LHCN-M2 (cell line): ENCODE data around the gene CLPSL2. TPM values are rescaled to one million over a fixed set of nuclear protein-coding genes. Genes with fewer than 3 reads are reported as not detected.
A peak's percentile ranks its signal among the peaks of the same experiment; 100 is the strongest.

Source experiments
- DNase-seq: peaks from one replicate; pipeline ENCODE4 v3.0.0-alpha.2; 2012; ENCODE audit warnings: low read depth
- total RNA-seq: library from RNA; depleted of rRNA; stranded (reverse); fragments of >200 nt; gene quantifications from 2 replicates; pipeline ENCODE4 v1.2.3, GENCODE V29; 2014

CLPSL2 gene
- total RNA-seq, 1 experiment from 2014 or later, result not detected

DNA sequence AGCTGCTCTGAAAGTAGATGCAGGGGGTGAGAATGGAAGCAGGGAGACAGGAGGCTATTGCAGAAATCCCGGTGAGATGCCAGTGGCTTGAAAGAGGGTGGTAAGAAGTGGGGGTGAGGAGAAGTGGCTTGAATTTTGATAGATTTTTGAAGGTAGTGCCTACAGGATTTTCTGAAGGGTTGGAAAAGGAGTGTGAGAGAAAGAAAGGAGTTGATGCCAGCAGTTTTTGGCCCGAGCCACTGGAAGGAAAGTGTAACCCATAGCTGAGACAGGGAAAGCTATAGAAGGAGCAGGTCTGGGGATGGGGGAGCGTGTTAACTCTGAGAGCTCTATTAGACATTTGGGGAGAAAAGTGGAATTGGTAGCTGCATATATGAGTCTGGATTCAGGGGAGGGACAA is 29.9 kb upstream of the CLPSL2 start:
- no peak for DNase-seq

DNA sequence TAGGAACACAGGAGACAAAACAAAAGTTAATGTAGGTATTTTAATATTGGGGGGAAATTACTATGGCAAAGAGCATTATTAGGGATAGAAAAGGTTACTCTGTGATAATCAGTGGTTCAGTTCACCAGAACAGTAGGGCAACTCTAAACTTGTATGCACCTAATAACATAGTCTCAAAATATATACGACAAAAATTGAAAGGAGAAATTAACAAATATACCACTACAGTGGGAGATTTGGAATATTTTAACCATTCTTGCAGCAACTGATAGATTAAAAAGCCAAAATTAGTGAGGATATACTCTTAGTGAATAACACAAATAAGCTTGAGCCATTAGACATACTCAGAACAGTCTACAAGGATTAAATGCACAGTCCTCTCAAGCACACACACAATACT is 28.5 kb upstream of the CLPSL2 start:
- DNase-seq, result no peak

DNA sequence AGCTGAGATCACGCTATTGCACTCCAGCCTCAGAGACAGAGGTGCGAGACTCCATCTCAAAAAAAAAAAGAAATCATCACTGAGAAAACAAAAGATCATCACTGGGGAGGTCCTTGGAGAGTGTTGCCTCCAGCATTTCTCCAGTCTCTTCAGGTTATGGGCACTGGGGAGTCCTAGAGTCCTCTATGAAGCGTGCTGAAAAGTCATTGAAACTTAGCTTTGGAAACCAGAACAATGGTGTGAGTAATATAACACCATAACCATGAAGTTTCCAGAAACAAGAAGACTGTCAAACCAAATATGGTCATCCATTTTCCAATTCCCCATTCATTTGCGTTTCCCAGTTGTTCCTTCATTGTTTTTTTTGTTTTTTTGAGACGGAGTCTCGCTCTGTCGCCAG is 25.8 kb upstream of the CLPSL2 start:
- DNase-seq, result no peak

DNA sequence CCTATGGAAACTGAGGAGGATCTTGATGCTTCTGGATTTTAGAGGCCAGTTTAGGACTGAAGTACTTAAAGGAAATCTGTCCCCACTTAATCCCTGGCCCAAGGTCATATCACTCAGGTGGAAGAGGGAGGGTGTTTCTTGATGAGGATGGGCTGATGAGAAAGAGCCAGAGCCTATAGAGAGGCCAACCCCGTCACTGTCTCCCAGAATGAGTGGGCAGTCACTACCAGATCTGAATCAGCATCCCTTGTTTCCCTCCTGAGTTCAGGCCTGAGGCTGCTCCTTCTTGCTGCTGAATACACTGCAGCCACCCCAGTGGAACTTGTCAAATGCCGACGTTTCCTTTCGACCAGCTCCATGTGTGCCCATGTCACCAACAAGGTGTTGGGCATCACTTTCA is 24.8 kb upstream of the CLPSL2 start:
- no peak for DNase-seq

DNA sequence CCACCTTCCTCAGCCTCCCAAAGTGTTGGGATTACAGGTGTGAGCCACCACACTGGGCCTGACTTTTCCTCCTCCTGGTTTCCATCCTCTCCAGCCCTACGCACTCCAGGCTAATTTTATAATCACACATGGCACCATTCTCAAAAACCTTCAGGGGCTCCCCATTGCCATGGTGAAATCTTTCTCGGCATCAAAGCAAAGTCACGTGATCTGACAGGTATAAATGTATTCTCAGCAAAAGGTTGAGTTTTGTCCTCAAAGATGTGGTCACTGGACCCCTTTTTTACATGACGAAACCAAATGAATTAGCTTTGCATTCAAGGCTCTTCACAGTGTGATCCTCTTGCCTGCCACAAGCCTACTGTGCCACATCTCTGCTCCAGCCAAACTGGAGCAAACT is 24.1 kb upstream of the CLPSL2 start:
- DNase-seq, result no peak

DNA sequence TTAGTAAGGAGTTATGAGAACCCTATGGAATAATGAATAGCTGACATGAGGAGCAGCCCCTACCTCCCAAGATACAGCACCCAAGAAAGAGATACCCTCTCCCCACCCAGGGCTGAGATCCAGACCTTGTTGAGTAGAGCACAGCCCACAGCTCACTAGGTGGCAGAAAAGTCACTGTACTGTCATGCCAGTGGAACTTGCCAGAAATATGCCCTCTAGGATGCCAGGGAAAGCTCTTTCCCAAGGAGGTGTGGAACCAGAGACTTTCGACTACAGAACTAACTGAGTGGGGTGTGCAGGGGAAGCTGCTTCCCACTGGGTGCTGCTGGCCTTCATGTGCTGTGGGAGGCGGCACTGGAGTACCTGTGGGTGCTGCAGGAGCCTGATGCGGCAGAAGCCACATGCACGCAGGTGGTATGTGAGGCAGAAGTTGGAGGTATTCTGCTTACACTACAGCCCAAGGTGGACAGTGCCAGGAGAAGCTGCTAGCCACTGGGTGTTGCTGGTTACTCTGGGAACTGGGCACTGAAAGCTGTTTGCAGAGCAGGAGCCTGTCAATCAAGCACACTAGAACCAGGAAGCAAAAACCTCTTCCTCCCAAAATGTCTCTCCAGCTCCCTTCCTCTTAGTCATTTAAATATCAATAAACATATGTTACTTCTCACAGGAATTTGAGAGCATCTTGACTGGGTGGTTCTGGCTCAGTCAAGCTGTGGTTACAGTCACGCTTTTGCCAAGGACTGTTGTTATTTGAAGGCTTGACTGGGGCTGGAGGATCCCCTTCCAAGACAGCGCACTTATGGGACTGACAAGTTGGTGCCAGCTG is 21.7 kb upstream of the CLPSL2 start:
- peak; percentile 70 for DNase-seq

DNA sequence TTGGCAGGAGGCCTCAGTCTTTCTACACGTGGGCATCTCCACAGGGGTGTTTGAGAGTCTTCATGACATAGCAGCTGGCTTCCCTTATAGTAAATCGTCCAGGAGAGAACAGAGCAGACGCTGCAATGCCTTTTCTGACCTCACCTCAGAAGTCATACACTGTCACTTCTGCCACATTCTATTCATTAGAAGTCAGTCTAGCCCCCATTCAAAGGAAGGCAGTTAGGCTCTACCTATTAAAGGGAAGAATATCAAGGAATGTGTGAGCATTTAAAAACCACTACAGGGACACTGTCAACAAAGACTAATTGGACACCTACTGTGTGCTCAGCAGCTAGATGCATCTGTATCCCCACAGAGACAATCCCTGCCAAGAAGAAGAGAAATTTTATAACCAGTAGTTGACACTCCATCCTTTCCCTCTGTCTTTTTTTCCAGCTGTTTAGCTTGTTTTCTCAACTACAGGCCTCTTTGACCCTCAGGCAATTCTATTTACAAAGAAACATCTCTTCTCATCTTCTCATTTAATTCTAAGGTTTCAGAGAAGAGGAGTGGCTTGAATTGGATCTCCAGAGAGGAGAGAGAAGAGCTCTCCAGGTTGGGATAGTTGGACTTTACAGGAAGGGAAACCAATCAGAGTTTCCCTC is 21.0 kb upstream of the CLPSL2 start:
- DNase-seq, result no peak

DNA sequence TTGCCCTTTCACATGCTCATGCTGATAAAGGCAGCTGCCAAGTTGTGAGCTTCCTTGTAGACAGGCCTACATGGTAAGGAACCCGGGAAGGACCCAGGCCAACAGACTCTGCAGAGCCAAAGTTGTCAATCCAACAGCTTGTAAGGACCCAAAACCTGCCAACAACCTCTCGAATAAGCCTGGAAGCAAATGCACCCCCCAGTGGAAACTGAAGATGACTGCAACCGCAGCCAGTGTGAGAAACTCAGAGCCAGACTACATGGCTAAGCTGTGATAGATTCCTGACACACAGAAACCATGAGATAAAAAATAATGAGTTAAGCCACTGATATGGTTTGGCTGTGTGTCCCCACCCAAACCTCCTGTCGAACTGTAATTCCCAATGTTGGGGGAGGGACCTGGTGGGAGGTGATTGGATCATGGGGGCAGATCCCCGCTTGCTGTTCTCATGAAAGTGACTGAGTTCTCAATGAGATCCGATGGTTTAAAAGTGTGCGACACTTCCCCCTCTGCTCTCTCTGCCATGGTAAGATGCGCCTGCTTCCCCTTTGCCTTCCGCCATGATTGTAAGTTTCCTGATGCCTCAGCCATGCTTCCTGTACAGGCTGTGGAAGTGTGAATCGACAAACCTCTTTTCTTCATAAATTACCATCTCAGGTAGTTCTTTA is 18.8 kb upstream of the CLPSL2 start:
- DNase-seq, result peak; percentile 38

DNA sequence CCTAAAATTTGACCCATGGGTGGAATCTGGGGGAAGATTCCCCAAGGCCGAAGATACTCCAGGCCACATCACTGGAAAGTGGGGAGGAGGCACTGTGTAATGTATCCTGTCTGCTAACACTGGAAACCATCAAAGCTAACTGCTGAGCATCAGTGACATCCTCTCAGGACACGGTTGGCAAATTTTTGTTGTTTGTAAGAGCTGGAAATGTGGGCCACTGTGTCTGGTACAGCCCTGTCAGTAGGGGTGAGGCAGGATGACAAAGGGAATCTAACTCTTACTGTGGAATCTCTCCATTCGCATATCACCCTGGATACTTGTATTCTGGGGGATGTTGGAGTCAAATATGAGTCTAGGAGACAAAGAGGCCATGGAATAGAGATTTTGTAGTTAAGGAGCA is 17.0 kb upstream of the CLPSL2 start:
- no peak for DNase-seq

DNA sequence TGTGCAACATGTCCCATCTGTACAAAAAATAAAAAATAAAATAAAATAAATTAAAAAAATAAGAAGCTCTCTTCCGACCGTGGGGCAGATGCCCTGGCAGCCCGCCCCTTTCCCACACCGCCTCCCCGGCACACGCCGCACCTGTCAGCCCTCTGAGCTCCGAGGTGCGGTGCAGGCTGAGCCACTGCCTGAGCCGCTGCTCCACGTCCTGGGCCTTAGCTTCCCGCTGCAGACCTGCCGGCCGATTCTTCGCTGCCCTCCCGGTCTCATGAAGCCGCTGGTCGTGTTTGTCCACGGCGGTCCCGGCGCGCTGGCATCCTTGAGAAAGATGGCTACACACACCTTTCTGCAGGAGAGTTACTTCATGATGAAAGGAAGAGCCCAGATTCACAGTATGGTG is 10.7 kb upstream of the CLPSL2 start:
- DNase-seq, result no peak

DNA sequence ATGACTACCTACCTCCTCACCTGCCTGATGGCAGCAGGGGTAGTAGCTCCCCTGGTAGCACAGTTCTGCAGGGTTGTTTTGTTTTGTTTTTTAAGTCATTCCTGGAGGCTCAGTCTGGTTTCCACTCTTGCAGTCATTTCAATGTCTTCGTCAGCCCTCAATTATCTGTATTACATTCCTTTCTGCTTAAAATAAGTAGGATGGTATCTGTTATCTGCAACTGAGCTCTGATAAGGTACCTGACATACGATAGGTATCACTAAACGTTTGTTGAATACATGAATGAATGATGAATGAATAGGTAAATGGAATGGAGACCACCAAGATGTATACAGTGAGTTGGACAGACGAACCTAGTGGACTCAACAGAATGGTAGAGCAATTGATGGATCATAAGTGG is 7.2 kb upstream of the CLPSL2 start:
- no peak for DNase-seq

DNA sequence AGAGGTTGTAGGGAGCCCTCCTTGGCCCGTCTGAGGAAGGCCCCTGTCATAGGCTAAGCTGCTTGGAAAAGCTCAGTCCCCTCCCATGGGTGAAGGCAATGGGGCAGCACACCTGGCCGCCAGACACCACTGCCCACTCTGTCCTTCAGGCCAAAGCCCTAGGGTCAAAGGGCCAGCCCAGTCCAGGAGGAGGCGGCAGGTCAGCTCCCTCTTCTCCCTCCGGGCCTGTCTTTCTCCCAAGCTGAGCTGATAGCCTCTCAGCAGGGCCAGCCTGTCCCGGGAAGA is 5.1 kb upstream of the CLPSL2 start:
- no peak for DNase-seq

DNA sequence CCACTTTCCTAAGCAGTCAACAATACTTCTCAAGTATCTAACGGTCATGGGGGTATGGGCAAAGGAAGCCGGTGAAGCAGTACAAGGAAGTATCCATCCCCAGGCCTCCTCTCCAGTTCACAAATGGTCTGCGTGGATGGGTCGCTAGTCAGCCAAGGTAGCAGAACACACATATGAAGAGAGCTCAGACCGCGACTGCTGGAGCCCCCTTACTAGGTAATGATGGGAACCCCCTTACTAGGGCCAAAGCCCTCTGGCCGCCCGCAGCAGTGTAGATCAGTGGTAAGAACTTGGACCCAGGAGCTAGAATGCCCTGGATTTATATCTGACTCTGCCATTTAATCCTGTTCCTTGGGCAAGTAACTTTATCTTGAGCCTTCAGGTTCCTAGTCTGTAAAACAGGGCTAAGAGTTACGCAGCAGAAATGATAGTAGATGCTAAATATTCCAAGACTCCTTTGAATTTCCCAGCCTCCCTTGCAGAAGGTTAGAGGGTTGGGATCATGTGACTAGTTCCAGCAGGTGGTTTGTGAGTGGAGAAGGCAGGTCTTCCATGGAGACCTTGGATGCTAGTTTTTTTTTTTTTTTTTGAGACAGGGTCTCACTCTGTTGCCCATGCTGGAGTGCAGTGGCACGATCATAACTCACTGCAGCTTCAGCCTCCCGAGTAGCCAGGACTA is 2.1 kb upstream of the CLPSL2 start:
- DNase-seq, result no peak

DNA sequence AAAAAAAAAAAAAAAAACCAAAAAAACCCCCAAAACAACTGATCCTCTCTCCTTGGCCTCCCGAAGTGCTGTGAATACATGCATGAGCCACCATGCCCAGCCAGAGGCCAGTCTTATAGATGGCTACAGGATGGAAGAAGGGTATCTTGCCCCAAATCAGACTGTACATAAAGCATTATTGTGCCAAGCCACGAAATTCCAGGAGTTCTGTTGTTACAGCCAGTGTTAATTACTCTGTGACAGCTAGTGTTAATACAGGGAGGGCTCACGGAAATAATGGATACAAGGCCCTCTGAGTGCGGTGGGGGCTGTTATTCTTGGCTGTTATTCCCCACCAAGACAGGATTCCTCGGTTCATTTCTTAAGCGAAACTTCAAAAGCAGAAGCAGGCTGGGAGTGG is 1.4 kb upstream of the CLPSL2 start:
- no peak for DNase-seq

DNA sequence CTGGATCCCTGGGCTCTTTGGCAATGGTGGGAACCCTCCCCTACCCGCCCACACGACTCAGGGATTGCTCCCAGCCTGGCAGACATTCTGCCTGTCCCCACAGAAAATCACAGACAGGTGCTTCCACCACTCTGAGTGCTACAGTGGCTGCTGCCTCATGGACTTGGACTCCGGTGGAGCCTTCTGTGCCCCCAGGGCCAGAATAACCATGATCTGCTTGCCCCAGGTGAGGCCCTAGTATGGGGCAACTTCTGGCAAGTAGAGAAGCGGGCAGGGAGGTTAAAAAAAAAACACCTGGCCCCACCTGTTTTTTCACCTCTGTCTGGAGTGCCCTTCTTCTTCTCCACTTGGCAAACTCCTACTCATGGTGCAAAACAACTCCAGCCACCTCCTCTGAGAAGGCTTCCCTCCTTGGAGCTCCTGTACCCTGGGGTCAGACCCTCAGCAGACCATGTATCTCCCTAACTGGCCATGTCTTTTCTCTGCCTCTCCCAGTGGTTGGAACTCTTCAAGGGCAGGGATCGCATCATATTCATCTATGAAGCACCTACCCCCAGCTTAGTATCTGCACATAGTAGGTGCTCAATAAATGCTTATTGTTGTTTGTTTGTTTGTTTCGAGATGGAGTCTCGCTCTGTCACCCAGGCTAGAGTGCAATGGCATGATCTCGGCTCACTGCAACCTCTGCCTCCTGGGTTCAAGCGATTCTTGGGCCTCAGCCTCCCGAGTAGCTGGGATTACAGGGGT is 1.1 kb downstream of the CLPSL2 start:
- DNase-seq, result no peak

DNA sequence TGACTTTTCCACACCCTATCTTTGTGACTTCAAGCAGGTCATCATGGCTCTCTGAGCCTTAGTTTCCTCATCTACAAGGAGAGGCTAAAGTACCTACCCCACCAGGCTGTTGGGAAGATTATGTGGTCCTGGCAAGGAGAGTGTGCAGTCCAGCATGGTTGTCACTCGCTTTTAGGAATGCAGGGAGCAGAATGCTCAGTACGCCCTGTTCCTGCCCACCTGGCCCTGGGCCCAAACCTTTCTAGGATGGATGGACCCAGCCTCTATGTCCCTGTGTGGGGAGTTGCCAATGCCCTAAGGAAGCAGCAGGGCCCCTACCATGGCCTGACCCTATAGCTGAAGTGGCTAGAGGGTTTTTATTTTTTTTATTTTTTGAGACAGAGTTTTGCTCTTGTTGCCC is 2.0 kb downstream of the CLPSL2 start:
- DNase-seq, result no peak

DNA sequence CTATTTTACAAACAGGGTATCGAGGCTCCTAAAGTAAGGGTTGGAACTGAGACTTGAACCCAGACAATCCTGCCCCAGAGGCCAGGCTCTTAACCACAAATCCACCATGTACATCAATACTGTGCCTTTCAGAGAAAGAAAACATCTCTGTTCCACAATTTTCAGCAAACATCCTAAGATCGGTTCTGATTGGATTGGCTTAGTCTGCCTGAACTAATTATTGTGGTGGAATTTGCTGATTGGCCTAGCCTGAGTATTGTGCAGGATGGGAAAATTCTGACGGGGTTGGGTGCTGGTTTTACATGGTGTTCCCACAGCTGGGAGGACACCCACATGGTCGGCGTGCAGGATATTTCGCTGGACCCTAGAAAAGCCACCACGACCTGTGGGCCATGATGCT is 4.3 kb downstream of the CLPSL2 start, which contains the start of gene CLPSL1:
TSS of gene CLPSL1 (plus strand) at position 301 of the 400 bp plus-strand sequence. CDS start at position 393, 92 bp downstream.
- no peak for DNase-seq

DNA sequence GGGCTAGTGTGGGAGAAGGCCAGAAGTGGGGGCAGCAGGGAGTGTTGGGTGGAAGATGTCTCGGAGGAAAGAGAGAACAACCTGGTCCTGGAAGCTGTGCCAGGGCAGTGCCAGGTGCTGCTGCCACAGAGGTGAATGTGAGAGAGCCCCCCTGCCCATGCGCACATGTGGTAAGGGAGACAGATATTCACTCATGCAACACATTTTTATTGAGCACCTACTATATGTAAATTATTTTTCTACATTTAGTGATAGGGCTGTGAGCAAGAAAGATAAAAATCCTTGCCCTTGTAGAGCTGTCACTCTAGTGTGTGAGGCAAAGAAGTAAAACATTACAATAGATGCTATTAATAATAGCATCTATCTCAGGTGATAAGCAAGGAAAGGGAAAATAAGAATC is 4.9 kb downstream of the CLPSL2 start:
- DNase-seq, result no peak

DNA sequence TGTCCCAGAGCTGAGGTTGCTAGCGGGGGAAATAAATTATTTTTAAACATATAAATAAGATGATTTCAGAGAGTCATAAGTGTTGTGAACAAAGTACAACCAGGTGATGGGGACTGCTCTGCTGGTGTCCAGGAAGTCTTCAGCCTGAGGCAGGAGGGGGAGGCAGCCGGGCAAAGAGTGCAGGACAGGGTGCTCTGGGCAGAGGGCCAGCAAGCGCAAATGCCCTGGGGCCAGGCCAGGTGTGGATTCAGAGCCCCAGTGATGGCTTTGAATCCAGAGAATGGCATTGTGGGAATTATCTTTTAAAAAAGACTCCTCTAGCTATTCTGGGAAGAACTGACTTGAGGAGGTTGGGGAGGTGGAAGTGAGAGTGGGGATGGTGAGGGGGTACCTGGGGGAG is 6.0 kb downstream of the CLPSL2 start:
- DNase-seq, result no peak

DNA sequence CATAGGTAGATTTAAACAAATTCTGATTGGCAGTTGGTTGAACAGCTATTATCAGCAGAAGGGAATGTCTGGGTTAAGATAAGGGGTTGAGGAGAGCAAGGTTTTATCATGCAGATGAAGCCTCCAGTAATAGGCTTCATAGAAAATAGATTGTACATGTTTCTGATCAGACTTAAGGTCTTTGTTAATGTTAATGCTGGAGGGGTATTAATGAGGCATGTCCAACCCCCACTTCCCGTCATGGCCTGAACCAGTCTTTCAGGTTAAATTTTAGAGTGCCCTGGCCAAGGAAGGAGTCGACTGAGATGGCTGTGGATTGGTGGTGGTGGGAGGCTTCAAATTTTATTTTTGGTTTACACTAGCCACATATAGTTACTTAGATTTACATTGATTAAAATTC is 7.8 kb downstream of the CLPSL2 start:
- no peak for DNase-seq

DNA sequence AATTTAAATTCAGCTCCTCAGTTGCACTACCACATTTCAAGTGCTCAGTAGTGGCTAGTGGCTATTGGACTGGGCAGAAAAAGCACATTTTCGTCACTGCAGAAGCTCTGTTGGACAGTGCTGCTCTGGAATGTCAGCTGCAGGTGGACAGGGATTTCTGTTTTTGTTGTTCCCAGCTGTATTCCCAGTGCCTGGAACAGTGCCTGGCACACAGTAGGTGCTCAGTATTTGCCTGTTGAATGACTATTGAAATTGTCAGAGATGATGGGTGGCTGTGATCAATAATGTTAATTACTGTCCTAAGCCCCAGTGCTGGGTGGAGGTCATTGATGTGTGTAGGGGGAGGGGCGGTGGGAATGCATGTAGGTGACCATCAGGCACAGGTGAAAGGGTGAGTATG is 9.9 kb downstream of the CLPSL2 start:
- DNase-seq, result no peak

DNA sequence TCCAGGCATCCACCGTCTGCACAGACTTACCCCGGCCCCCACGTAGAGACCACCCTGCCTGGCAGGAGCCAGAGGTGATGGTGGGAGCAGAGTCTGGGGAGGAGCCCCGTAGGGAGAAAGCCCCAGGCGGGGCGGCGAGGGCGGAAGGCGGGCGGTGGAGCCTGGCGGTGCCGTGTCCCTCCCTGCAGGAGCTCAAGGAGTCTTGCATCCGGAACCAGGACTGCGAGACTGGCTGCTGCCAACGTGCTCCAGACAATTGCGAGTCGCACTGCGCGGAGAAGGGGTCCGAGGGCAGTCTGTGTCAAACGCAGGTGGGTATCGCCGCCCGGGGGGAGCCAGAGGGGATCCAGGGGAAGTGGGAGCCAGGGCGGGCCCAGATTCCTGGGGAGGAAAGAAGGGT is 10.4 kb downstream of the CLPSL2 start:
- no peak for DNase-seq
